AG04449 (cell line): ENCODE measurements around the gene APMAP.

ENCODE experiments used
- CTCF ChIA-PET: fragments of 350-600 bp; formaldehyde crosslinking; extraction: SDS; loops from one replicate; lab custom pipeline; 2021; ENCODE audit warnings: antibody characterized with exemption; lab: Yijun Ruan, JAX
- POLR2A ChIA-PET: fragments of 400-600, 350-600 bp; formaldehyde crosslinking; extraction: SDS; loops from one replicate; lab custom pipeline; 2020; ENCODE audit warnings: antibody characterized with exemption, inconsistent platforms; lab: Yijun Ruan, JAX
- DNase-seq: peaks from one replicate; pipeline ENCODE4 v3.0.0-alpha.2; 2010; ENCODE audit warnings: low read depth, low spot score
- H3K4me3 ChIP-seq: 2 replicates; pipeline ENCODE4 v1.5.1; 2011; ENCODE audit warnings: low read depth, mild to moderate bottlenecking, control low read depth, low read length
- TF ChIP-seq, protein P1 (sequence below): IDR thresholded peaks from one replicate; pipeline ENCODE4 v1.5.1; 2011; ENCODE audit warnings: mild to moderate bottlenecking, moderate library complexity, low read length, control low read depth, inconsistent platforms; ENCODE audit not compliant: insufficient read depth; ENCODE audit errors: missing control alignments

APMAP gene

DNA sequence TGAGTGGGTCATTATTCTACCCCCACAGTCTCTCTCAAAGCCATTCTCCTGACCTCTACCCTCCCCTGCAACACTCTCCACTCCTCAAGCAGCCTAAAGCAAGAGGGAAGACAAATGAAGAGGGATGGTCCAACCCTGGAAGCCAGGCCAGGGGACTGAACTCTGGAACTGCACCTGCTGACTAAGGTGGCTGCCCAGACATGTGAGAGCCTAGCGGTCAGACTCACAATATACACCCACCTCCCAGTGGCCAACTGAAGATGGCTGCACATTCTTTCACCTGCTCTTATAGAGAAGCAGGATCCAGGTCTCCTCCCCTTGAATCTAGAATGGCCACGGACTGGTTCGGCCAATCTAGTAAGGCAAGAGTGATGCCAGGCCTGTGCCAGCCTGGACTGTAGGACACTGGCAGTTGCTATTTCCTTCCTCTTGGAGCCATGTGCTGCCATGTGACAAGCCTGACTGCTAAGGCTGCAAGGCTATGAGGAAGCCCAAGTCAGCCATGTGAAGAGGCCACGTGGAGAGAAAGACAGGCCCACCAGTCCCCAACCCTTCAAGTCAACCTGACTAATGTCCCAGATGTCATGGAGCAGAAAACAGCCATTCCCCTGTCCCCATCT, 33.5 kb upstream of the APMAP start:
- POLR2A ChIA-PET, result no interaction called here
- no peak for DNase-seq
- CTCF ChIA-PET, result no interaction called here
- H3K4me3 ChIP-seq, result no peak overlapping the region
- TF ChIP-seq, protein P1, sequence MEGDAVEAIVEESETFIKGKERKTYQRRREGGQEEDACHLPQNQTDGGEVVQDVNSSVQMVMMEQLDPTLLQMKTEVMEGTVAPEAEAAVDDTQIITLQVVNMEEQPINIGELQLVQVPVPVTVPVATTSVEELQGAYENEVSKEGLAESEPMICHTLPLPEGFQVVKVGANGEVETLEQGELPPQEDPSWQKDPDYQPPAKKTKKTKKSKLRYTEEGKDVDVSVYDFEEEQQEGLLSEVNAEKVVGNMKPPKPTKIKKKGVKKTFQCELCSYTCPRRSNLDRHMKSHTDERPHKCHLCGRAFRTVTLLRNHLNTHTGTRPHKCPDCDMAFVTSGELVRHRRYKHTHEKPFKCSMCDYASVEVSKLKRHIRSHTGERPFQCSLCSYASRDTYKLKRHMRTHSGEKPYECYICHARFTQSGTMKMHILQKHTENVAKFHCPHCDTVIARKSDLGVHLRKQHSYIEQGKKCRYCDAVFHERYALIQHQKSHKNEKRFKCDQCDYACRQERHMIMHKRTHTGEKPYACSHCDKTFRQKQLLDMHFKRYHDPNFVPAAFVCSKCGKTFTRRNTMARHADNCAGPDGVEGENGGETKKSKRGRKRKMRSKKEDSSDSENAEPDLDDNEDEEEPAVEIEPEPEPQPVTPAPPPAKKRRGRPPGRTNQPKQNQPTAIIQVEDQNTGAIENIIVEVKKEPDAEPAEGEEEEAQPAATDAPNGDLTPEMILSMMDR, result no peak

DNA sequence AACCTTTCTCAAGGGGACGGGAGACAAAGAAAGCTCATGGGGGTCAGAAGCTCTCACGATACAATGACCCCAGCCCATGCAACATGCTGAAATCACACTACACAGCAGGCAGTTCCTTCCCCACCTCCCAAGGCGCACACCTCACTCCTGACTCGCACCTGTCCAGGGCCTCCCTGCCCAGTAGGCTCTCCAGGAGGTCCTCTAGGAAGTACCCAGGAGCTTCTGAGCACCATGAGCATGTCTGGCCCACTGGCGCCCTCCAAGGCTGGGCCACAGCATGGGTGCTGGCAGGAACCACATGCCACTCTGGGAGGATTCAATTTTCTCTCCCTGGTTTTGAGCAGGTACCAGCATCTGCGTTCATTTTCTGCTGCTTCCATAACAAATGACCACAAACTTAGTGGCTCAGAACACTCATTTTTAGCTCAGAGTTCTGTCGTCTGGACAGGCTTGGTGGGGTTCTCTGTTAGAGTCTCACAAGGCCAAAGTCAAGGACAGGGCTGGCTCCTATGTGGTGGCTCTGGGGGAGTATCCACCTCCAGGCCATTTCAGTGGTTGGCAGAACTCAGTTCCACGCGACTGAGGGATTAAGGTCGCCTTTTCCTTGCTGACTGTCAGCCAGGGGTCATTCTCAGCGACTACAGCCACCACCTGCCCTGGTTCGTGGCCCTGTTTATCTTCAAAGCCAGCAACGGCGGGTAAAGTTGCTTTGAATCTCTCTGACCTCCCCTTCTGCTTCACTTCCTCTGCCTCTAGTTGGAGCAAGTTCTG, 32.7 kb upstream of the APMAP start:
- no peak overlapping the region for H3K4me3 ChIP-seq
- no peak for DNase-seq
- TF ChIP-seq, protein P1, result no peak
- ChIA-PET POLR2A (no interaction called here), CTCF (interaction anchor here (1.1 to 1.3 kb wide), 2 partner anchors 39 kb away, joined by 3 read pairs; no protein-coding TSS in a partner anchor)

DNA sequence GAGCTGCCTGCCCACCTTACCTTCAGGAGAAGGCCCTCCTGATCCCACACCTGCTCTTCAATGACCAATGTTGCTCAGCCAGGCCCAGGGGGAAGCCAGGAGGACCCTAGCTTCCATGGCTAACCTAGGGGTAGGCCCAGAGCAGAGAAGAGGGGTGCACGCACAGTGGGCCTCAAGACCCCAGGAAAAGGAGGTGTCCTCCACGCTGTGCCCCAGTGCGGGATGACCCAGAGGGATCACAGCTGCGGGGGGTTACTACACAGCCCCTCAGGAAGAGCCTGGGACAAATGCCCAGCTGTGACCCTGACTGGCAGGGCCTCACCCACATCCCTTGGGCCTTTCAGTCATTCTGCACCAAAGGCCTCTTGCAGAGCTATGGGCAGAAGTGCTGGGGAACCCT, 31.6 kb upstream of the APMAP start:
- CTCF ChIA-PET, result interaction anchor here (1.1 to 1.3 kb wide), 3 partner anchors 10 to 40 kb away, joined by 3 read pairs; no protein-coding TSS in a partner anchor
- no peak overlapping the region for H3K4me3 ChIP-seq
- no peak for DNase-seq
- POLR2A ChIA-PET, result no interaction called here
- TF ChIP-seq, protein P1, result no peak

DNA sequence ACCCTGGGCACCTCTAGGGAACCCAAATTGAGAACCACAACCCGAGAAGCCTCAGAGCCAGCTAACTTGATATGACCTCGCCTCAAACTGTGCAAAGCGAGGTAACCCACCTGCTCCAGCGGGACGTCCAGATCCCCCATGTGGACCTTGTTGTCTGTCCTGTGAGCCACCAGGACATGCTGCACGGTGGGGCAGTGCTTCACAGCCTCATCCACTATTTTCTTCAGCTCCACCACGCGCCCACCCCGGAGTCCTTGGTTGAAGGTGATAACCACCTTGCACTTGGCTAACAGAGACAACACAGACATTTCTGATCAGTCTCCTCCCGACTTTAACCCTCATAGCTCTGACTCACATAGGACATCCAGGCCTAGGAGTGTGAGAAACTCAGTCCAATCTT, 30.8 kb upstream of the APMAP start:
- POLR2A ChIA-PET, result no interaction called here
- DNase-seq, result no peak
- CTCF ChIA-PET, result interaction anchor here (1.3 kb wide), 1 partner anchor 9 kb away, joined by 3 read pairs; no protein-coding TSS in a partner anchor
- no peak overlapping the region for H3K4me3 ChIP-seq
- TF ChIP-seq, protein P1, result no peak

DNA sequence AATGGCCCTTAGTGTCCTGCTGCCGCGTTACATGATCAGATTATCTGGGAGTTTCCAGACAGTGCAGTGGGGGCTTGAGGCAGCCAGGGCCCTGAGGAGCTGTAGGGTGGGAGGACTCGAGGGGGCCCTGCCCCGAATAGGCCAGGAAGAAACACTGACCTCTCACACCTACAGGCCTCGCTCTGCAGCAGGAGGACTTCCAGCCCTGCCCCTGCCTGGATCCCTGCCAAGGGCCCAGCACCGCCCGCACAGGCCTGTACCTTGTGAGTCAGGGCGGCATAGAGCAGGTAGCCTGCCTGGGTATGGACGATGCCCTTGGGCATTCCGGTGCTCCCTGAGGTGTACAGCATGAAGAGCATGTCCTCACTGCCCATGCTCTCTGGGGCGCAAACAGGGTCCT, 30.1 kb upstream of the APMAP start:
- no peak for DNase-seq
- ChIA-PET POLR2A (no interaction called here), CTCF (no interaction called here)
- H3K4me3 ChIP-seq, result no peak overlapping the region
- TF ChIP-seq, protein P1, result no peak

DNA sequence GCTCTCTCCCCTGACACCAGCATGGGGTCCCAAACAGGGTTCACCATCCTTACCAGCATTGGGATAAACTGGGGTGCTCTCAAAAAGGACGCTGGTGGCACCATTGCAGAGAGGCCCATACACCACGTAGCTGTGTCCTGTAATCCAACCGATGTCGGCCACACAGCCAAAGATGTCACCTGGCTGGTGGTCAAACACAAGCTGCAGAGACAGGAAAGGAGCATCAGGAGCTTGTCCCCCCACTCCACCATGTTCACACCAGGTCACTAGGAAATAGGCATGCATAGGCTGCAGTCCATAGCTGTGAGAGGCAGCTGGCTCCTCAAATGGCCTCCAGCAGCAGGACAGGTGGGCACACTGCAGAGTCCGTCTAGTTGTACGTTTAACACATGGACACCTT, 28.8 kb upstream of the APMAP start:
- POLR2A ChIA-PET, result no interaction called here

More for the DNA sequence above, 28.8 kb upstream of the APMAP start:
- CTCF ChIA-PET, result no interaction called here
- TF ChIP-seq, protein P1, result no peak
- no peak for DNase-seq
- no peak overlapping the region for H3K4me3 ChIP-seq
